ENCODE data around the gene BMAL1.

Gene BMAL1

GRCh38 chr11:13236626-13237025 lies 41.0 kb upstream of the BMAL1 start:
- H2AFZ ChIP-seq (ENCODE audit: low read depth, low read length): no peak overlapping the region
- no peak overlapping the region for H3K4me3 ChIP-seq (ENCODE audit: low read depth in 1 of 2, low read length in 2 of 2)
- ATAC-seq (ENCODE audit: insufficient read depth, low read depth) (no peak), DNase-seq (no peak)
- no peaks in the 10 kb centered on the region for H4K20me1 ChIP-seq (ENCODE audit: insufficient read depth, low read length)
- peaks cover 3% of the 10 kb centered on the region for H3K9me3 ChIP-seq (ENCODE audit: insufficient read depth, low read length, severe bottlenecking)
- no peaks in the 10 kb centered on the region for H3K36me3 ChIP-seq (ENCODE audit: insufficient read depth, low read length)
- no peaks in the 10 kb centered on the region for H3K79me2 ChIP-seq (ENCODE audit: insufficient read depth, low read length)
- H3K27ac ChIP-seq (ENCODE audit: low read length): no peak overlapping the region
- no peaks in the 10 kb centered on the region for H3K4me1 ChIP-seq (ENCODE audit: insufficient read depth, low read length)
- H3K27me3 ChIP-seq (ENCODE audit: insufficient read depth, low read length, poor library complexity): peaks cover 2% of the 10 kb centered on the region
- no peak overlapping the region for H3K9ac ChIP-seq (ENCODE audit: low read depth, low read length)
- no peak overlapping the region for H3K4me2 ChIP-seq (ENCODE audit: insufficient read depth, low read length)
- TF ChIP-seq EZH2 (IDR thresholded peaks at IDR 0.05; ENCODE audit: borderline replicate concordance, low read depth, low read length, severe bottlenecking): no peak
- TF ChIP-seq CTCF (IDR thresholded peaks at IDR 0.05; ENCODE audit: borderline replicate concordance, extremely low read depth, low read length, poor library complexity, severe bottlenecking): no peak

GRCh38 chr11:13237761-13238160 lies 39.8 kb upstream of the BMAL1 start:
- peaks cover 4% of the 10 kb centered on the region for H3K27me3 ChIP-seq (ENCODE audit: insufficient read depth, low read length, poor library complexity)
- H3K36me3 ChIP-seq (ENCODE audit: insufficient read depth, low read length): no peaks in the 10 kb centered on the region
- TF ChIP-seq CTCF (IDR thresholded peaks at IDR 0.05; ENCODE audit: borderline replicate concordance, extremely low read depth, low read length, poor library complexity, severe bottlenecking) (no peak), EZH2 (IDR thresholded peaks at IDR 0.05; ENCODE audit: borderline replicate concordance, low read depth, low read length, severe bottlenecking) (no peak)
- no peak overlapping the region for H3K4me3 ChIP-seq (ENCODE audit: low read depth in 1 of 2, low read length in 2 of 2)
- no peaks in the 10 kb centered on the region for H4K20me1 ChIP-seq (ENCODE audit: insufficient read depth, low read length)
- DNase-seq: no peak
- H3K79me2 ChIP-seq (ENCODE audit: insufficient read depth, low read length): no peaks in the 10 kb centered on the region
- no peak overlapping the region for H3K4me2 ChIP-seq (ENCODE audit: insufficient read depth, low read length)
- peaks cover 3% of the 10 kb centered on the region for H3K9me3 ChIP-seq (ENCODE audit: insufficient read depth, low read length, severe bottlenecking)
- H3K9ac ChIP-seq (ENCODE audit: low read depth, low read length): no peak overlapping the region
- no peak overlapping the region for H2AFZ ChIP-seq (ENCODE audit: low read depth, low read length)
- ATAC-seq (ENCODE audit: insufficient read depth, low read depth): no peak
- no peak overlapping the region for H3K27ac ChIP-seq (ENCODE audit: low read length)
- no peaks in the 10 kb centered on the region for H3K4me1 ChIP-seq (ENCODE audit: insufficient read depth, low read length)

- DNase-seq: peak; percentile 55
- H2AFZ ChIP-seq (ENCODE audit: low read depth, low read length): peak overlapping the region; percentile 19; the same call in 1 of the 2 replicates
These were observed 38.6 kb upstream of the BMAL1 start for GRCh38 chr11:13238879-13239514.

More at GRCh38 chr11:13238879-13239514, 38.6 kb upstream of the BMAL1 start:
- Histone ChIP-seq H3K27ac (ENCODE audit: low read length) (no peak overlapping the region), H3K4me1 (ENCODE audit: insufficient read depth, low read length) (no peaks in the 10 kb centered on the region), H3K4me3 (ENCODE audit: low read depth in 1 of 2, low read length in 2 of 2) (no peak overlapping the region), H3K9ac (ENCODE audit: low read depth, low read length) (no peak overlapping the region), H4K20me1 (ENCODE audit: insufficient read depth, low read length) (no peaks in the 10 kb centered on the region), H3K4me2 (ENCODE audit: insufficient read depth, low read length) (no peak overlapping the region), H3K9me3 (ENCODE audit: insufficient read depth, low read length, severe bottlenecking) (peaks cover 3% of the 10 kb centered on the region), H3K36me3 (ENCODE audit: insufficient read depth, low read length) (no peaks in the 10 kb centered on the region), H3K27me3 (ENCODE audit: insufficient read depth, low read length, poor library complexity) (peaks cover 4% of the 10 kb centered on the region), H3K79me2 (ENCODE audit: insufficient read depth, low read length) (no peaks in the 10 kb centered on the region)
- no peak for TF ChIP-seq EZH2 (IDR thresholded peaks at IDR 0.05; ENCODE audit: borderline replicate concordance, low read depth, low read length, severe bottlenecking)
- peak; percentile 93 for TF ChIP-seq CTCF (IDR thresholded peaks at IDR 0.05; ENCODE audit: borderline replicate concordance, extremely low read depth, low read length, poor library complexity, severe bottlenecking)
- ATAC-seq (ENCODE audit: insufficient read depth, low read depth): peak; percentile 90

Data from DND-41 (cell line).